SK-N-SH (cell line): ENCODE measurements around the gene WWP2. TPM values are rescaled to one million over a fixed set of nuclear protein-coding genes. Genes with fewer than 3 reads are reported as not detected.

ENCODE experiments used
- CTCF ChIA-PET: fragments of 300-600, 350-600 bp; formaldehyde crosslinking; extraction: SDS; loops from one replicate; lab custom pipeline; 2021; lab: Yijun Ruan, JAX
- POLR2A ChIA-PET: fragments of 350-600 bp; sonication (Branson Sonifier 250); formaldehyde crosslinking; extraction: SDS; loops from one replicate; lab custom pipeline; 2020; ENCODE audit warnings: antibody characterized with exemption, inconsistent platforms; lab: Yijun Ruan, JAX
- DNase-seq: peaks from one replicate; pipeline ENCODE4 v3.0.0; 2012
- H2AFZ ChIP-seq: fragments of 200-600 bp; sonication (generic); 2 replicates; pipeline ENCODE4 v1.8.1; 2016; ENCODE audit warnings: antibody characterized with exemption, mild to moderate bottlenecking, low read depth
- H3F3A ChIP-seq: fragments of 200-600 bp; sonication (generic); replicated peaks from 2 replicates; pipeline ENCODE3; 2016; ENCODE audit warnings: antibody characterized with exemption, mild to moderate bottlenecking; ENCODE audit not compliant: insufficient read depth
- H3K27ac ChIP-seq, 2 experiments: fragments of 200-500 bp in 1 of 2; fragments of 200-600 bp in 1 of 2; sonication (Bioruptor generic) in 1 of 2; sonication (generic), shearing (Covaris generic) in 1 of 2; 2 replicates each; pipeline versions ENCODE4 v1.5.1 to v1.6.1; 2014 to 2016; ENCODE audit warnings: low read depth in 2 of 2, inconsistent platforms in 1 of 2, low read length in 1 of 2, mild to moderate bottlenecking in 1 of 2, mixed read lengths in 1 of 2
- H3K27me3 ChIP-seq: fragments of 200-600 bp; sonication (generic), shearing (Covaris generic); 2 replicates; pipeline ENCODE4 v1.6.1; 2016; ENCODE audit warnings: mixed run types; ENCODE audit not compliant: insufficient read depth
- H3K36me3 ChIP-seq, 2 experiments: fragments of 200-500 bp in 1 of 2; fragments of 200-600 bp in 1 of 2; sonication (Bioruptor generic) in 1 of 2; sonication (generic) in 1 of 2; replicated peaks in 1 of 2; 2 replicates each; pipeline versions ENCODE3 to v1.5.1; 2014 to 2016; ENCODE audit warnings: low read length in 1 of 2, mild to moderate bottlenecking in 1 of 2; ENCODE audit not compliant: insufficient read depth in 2 of 2, control insufficient read depth in 1 of 2
- H3K4me1 ChIP-seq, 2 experiments: fragments of 200-500 bp in 1 of 2; fragments of 200-600 bp in 1 of 2; sonication (Bioruptor generic) in 1 of 2; sonication (generic), shearing (Covaris generic) in 1 of 2; 2 replicates each; pipeline versions ENCODE4 v1.5.1 to v1.6.1; 2014 to 2016; ENCODE audit warnings: low read depth in 1 of 2, low read length in 1 of 2, mixed run types in 1 of 2; ENCODE audit not compliant: insufficient read depth in 2 of 2, control insufficient read depth in 1 of 2
- H3K4me2 ChIP-seq: fragments of 200-600 bp; sonication (generic), shearing (Covaris generic); 2 replicates; pipeline ENCODE4 v1.6.1; 2017; ENCODE audit warnings: mixed run types
- H3K4me3 ChIP-seq, 2 experiments: fragments of 200-500 bp in 1 of 2; fragments of 200-600 bp in 1 of 2; sonication (Bioruptor generic) in 1 of 2; sonication (generic), shearing (Covaris generic) in 1 of 2; 2 replicates each; pipeline versions ENCODE4 v1.5.1 to v1.8.1; 2014 to 2016; ENCODE audit warnings: low read depth in 2 of 2, inconsistent platforms in 1 of 2, low read length in 1 of 2, mild to moderate bottlenecking in 1 of 2, mixed read lengths in 1 of 2, moderate library complexity in 1 of 2
- H3K79me2 ChIP-seq: fragments of 200-600 bp; sonication (generic); 2 replicates; pipeline ENCODE4 v1.8.1; 2017; ENCODE audit warnings: mild to moderate bottlenecking; ENCODE audit not compliant: insufficient read depth
- H3K9ac ChIP-seq: fragments of 200-600 bp; sonication (generic); 2 replicates; pipeline ENCODE4 v1.6.1; 2017; ENCODE audit warnings: mixed run types
- H3K9me2 ChIP-seq: fragments of 200-600 bp; sonication (generic); 2 replicates; pipeline ENCODE4 v1.6.1; 2017; ENCODE audit warnings: mixed run types
- H3K9me3 ChIP-seq: fragments of 200-600 bp; sonication (generic); 2 replicates; pipeline ENCODE4 v1.6.1; 2017; ENCODE audit warnings: mixed run types, mild to moderate bottlenecking, moderate library complexity
- H4K20me1 ChIP-seq: fragments of 200-600 bp; sonication (generic); 2 replicates; pipeline ENCODE4 v1.6.1; 2017; ENCODE audit warnings: mild to moderate bottlenecking, mixed run types; ENCODE audit not compliant: insufficient read depth
- CTCF ChIP-seq: fragments of 200-600 bp; sonication (generic); IDR thresholded peaks from 2 replicates; pipeline ENCODE4 v1.6.1; 2017; ENCODE audit warnings: antibody characterized with exemption, mild to moderate bottlenecking, moderate library complexity
- EP300 ChIP-seq, 2 experiments: IDR thresholded peaks; 2 replicates each; pipeline versions ENCODE4 v1.4.0 to v1.6.1; 2012; ENCODE audit warnings: borderline replicate concordance in 1 of 2, low read depth in 1 of 2, low read length in 1 of 2
- FOSL2 ChIP-seq: IDR thresholded peaks from 2 replicates; pipeline ENCODE4 v1.4.0; 2012; ENCODE audit warnings: low read depth, mild to moderate bottlenecking, moderate library complexity, borderline replicate concordance
- GATA2 ChIP-seq: sonication (generic); formaldehyde crosslinking; IDR thresholded peaks from 2 replicates; pipeline ENCODE4 v1.5.0; 2020; ENCODE audit warnings: mild to moderate bottlenecking, missing genetic modification reagents
- MAX ChIP-seq: IDR thresholded peaks from 2 replicates; pipeline ENCODE4 v1.4.0; 2012; ENCODE audit warnings: low read depth
- MXI1 ChIP-seq: IDR thresholded peaks from 2 replicates; pipeline ENCODE4 v1.6.1; 2012; ENCODE audit warnings: mild to moderate bottlenecking, low read depth, low read length, improper control_type of control experiment
- PBX3 ChIP-seq: IDR thresholded peaks from 2 replicates; pipeline ENCODE4; 2012
- POLR2AphosphoS5 ChIP-seq: IDR thresholded peaks from 2 replicates; pipeline ENCODE4 v1.6.1; 2012; ENCODE audit warnings: low read depth, low read length
- RCOR1 ChIP-seq: fragments of 150-350 bp; IDR thresholded peaks from 2 replicates; pipeline ENCODE4 v1.6.1; 2017; ENCODE audit warnings: antibody characterized with exemption, low read length
- TAF1 ChIP-seq: IDR thresholded peaks from 2 replicates; pipeline ENCODE4 v1.6.1; 2012; ENCODE audit warnings: low read depth, mild to moderate bottlenecking, low read length, moderate library complexity, borderline replicate concordance
- USF2 ChIP-seq: fragments of 150-350 bp; IDR thresholded peaks from 2 replicates; pipeline ENCODE4 v1.6.1; 2017; ENCODE audit warnings: antibody characterized with exemption, low read length, low read depth, borderline replicate concordance
- ZBTB33 ChIP-seq: IDR thresholded peaks from 2 replicates; pipeline ENCODE4 v1.4.0; 2012; ENCODE audit warnings: low read depth, borderline replicate concordance
- WGBS: methylation state at CpG from one replicate; pipeline ENCODE4 v1.1.6; 2017; ENCODE audit warnings: low lambda C conversion rate; 5-methylcytosine and 5-hydroxymethylcytosine counted together
- polyA plus RNA-seq, 3 experiments: library from polyadenylated mRNA; depleted of rRNA; stranded (reverse); fragments of >200 nt; gene quantifications; 2 replicates each; pipeline ENCODE4 v1.2.3, GENCODE V29; 2012

The WWP2 gene
- polyA plus RNA-seq, 1 of the 3 experiments (the other 2 are of a cell fraction), result 13.3 TPM

GRCh38 chr16:69938981-69939820 is 177.1 kb downstream of the WWP2 start:
- Histone ChIP-seq H3K9me2 (no peaks in the 10 kb centered on the region), H2AFZ (no peak overlapping the region), H3K9ac (no peak overlapping the region), H3K27me3 (no peaks in the 10 kb centered on the region), H3F3A (no peaks in the 10 kb centered on the region), H3K4me3 (no peak overlapping the region), H3K4me1 (peaks cover 0 to 15% of the 10 kb centered on the region in 2 experiments; a peak in 1 of 4 replicates), H3K79me2 (no peaks in the 10 kb centered on the region), H3K9me3 (no peaks in the 10 kb centered on the region), H3K27ac (no peak overlapping the region), H3K4me2 (no peak overlapping the region), H4K20me1 (no peaks in the 10 kb centered on the region), H3K36me3 (peaks cover 3 to 39% of the 10 kb centered on the region in 2 experiments)
- DNase-seq, result no peak
- POLR2A ChIA-PET, result no interaction called here
- CTCF ChIA-PET, result interaction anchor here (0.9 to 9.3 kb wide), 4 partner anchors 9 to 143 kb away, joined by 3 to 65 read pairs (median 16); no protein-coding TSS in a partner anchor
- TF ChIP-seq USF2, result no peak
- TF ChIP-seq PBX3, result no peak
- TF ChIP-seq FOSL2, result no peak
- TF ChIP-seq GATA2 (CRISPR knock-in tag), result no peak
- no peak for TF ChIP-seq MXI1
- TF ChIP-seq CTCF, result no peak
- TF ChIP-seq RCOR1, result no peak
- no peak for TF ChIP-seq EP300 (IDR thresholded peaks at IDR 0.05; ENCODE audit: borderline replicate concordance in 1 of 2, low read depth in 1 of 2, low read length in 1 of 2)
- TF ChIP-seq POLR2AphosphoS5, result no peak
- TF ChIP-seq TAF1, result no peak
- TF ChIP-seq MAX, result no peak
- TF ChIP-seq ZBTB33, result no peak
- TF ChIP-seq, all 33 proteins: peak for 0
- WGBS, result 91% methylated on average over 21 of the region's 28 CpGs
